Measurements from ENCODE around the gene MAML2.

MAML2 gene

DNA sequence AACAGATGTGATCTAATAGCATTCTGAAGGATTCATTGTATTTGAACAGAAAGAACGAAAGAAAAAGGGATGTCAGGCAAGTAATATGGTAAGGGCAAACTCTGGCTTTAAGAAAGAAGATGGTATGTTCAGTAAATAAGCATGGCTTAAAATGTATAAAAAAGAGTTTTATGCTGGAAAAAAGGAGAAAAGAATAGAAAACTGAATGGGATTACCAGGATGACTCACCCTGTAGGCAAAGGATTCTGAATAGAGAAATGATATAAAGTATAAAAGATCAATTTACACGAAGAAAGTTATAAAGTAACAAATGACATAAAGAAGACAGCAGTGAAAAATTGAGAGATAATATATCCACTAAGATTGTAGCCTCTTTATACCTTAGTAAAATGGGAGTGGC is 42.2 kb upstream of the MAML2 start:
- H3K4me1 ChIP-seq (ENCODE audit: control insufficient read depth in 1 of 2, insufficient read depth in 1 of 2, low read depth in 1 of 2, low read length in 1 of 2) = peaks cover 11 to 13% of the 10 kb centered on the region in 2 experiments
- no peaks in the 10 kb centered on the region for H3K9me3 ChIP-seq
- H3K4me3 ChIP-seq (ENCODE audit: low read depth in 1 of 2, low read length in 1 of 2) = no peak overlapping the region
- peaks cover 31% of the 10 kb centered on the region for H3K36me3 ChIP-seq
- TF ChIP-seq, protein P1, sequence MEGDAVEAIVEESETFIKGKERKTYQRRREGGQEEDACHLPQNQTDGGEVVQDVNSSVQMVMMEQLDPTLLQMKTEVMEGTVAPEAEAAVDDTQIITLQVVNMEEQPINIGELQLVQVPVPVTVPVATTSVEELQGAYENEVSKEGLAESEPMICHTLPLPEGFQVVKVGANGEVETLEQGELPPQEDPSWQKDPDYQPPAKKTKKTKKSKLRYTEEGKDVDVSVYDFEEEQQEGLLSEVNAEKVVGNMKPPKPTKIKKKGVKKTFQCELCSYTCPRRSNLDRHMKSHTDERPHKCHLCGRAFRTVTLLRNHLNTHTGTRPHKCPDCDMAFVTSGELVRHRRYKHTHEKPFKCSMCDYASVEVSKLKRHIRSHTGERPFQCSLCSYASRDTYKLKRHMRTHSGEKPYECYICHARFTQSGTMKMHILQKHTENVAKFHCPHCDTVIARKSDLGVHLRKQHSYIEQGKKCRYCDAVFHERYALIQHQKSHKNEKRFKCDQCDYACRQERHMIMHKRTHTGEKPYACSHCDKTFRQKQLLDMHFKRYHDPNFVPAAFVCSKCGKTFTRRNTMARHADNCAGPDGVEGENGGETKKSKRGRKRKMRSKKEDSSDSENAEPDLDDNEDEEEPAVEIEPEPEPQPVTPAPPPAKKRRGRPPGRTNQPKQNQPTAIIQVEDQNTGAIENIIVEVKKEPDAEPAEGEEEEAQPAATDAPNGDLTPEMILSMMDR (IDR thresholded peaks at IDR 0.05) = no peak
- H3K27ac ChIP-seq = no peak overlapping the region
- H3K27me3 ChIP-seq = no peaks in the 10 kb centered on the region

DNA sequence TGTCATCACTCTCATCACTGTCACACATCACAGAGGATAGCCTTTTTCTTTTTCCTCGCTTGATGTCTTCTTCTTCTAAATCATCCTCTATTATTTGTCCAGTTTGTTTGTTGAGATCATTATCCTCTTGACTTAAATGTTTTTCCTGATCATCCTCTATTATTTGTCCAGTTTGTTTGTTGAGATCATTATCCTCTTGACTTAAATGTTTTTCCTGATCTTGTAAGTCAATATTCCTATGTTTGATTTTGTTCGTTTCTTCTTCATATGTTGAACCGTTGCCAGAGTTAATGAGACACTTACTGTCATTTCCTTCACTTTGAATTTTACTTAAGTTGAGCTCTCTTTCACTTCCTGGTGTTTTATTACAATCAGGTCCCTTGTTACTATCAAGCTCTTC is 41.2 kb upstream of the MAML2 start:
- H3K27me3 ChIP-seq = no peaks in the 10 kb centered on the region
- H3K36me3 ChIP-seq = peaks cover 31% of the 10 kb centered on the region
- no peak overlapping the region for H3K27ac ChIP-seq

DNA sequence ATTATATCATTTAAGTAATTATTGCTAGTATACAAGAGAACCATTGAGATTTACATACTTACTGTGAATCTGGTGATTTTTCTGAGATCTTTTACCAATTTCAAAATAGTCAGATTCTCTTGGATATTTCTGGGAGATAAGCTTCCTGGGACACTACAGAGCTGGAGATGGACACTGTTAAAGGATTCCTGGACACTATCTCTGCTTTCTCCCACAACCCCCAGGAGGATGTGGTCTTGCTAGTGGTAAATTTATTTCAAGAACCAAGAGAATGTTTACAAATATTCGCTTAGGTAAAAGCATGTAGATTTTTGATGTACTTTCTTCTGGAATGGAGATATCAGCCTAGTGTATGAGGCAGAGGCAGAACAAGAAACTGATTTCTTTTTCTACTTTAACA is 33.8 kb upstream of the MAML2 start:
- Histone ChIP-seq H3K36me3 (peaks cover 30% of the 10 kb centered on the region), H3K9me3 (no peaks in the 10 kb centered on the region)

More for the DNA sequence above, 41.2 kb upstream of the MAML2 start:
- Histone ChIP-seq H3K4me1 (ENCODE audit: control insufficient read depth in 1 of 2, insufficient read depth in 1 of 2, low read depth in 1 of 2, low read length in 1 of 2) (peaks cover 7 to 8% of the 10 kb centered on the region in 2 experiments), H3K9me3 (no peaks in the 10 kb centered on the region), H3K4me3 (ENCODE audit: low read depth in 1 of 2, low read length in 1 of 2) (no peak overlapping the region)
- TF ChIP-seq, protein P1 (IDR thresholded peaks at IDR 0.05) = no peak

DNA sequence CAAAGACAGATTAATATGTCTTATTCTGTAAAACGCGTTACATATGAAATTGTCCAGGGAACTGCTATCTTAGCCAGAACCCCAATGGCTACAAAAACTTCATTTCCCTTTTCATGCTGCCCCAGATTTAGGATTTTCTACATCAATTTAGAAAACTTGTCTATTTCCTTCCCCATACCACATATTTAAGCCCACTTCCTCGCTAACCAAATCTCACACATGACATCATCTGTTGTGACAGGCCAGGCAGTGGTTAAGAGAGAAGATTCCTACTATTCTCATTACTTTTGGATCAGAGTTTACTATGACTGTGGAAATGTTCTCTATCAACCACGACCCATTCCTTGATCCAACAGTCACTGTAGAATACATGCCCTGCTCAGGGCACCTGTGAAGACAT is 30.8 kb upstream of the MAML2 start:
- Histone ChIP-seq H3K9me3 (no peaks in the 10 kb centered on the region), H3K4me3 (ENCODE audit: low read depth in 1 of 2, low read length in 1 of 2) (no peak overlapping the region), H3K36me3 (peaks cover 41% of the 10 kb centered on the region), H3K4me1 (ENCODE audit: control insufficient read depth in 1 of 2, insufficient read depth in 1 of 2, low read depth in 1 of 2, low read length in 1 of 2) (no peaks in the 10 kb centered on the region), H3K27me3 (no peaks in the 10 kb centered on the region), H3K27ac (no peak overlapping the region)
- TF ChIP-seq, protein P1 (IDR thresholded peaks at IDR 0.05) = no peak

More for the DNA sequence above, 33.8 kb upstream of the MAML2 start:
- Histone ChIP-seq H3K4me1 (ENCODE audit: control insufficient read depth in 1 of 2, insufficient read depth in 1 of 2, low read depth in 1 of 2, low read length in 1 of 2) (no peaks in the 10 kb centered on the region), H3K4me3 (ENCODE audit: low read depth in 1 of 2, low read length in 1 of 2) (no peak overlapping the region), H3K27ac (no peak overlapping the region), H3K27me3 (no peaks in the 10 kb centered on the region)
- TF ChIP-seq, protein P1 (IDR thresholded peaks at IDR 0.05) = no peak

DNA sequence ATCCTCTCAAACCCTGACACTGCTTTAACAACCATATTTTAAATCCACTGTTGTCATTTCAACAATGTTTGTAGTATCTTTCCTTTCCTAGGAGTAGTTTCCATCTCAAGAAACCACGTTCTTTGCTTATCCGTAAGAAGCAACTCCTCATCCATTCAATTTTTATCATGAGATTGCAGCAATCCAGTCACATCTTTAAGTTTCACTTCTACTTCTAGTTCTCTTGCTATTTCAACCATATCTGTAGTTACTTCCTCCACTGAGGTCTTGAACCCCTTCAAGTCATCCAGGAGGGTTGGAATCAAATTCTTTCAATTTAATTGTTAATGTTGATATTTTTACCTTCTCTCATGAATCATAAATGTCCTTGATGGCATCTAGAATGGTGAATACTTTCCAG is 24.3 kb upstream of the MAML2 start:
- Histone ChIP-seq H3K4me1 (ENCODE audit: control insufficient read depth in 1 of 2, insufficient read depth in 1 of 2, low read depth in 1 of 2, low read length in 1 of 2) (no peaks in the 10 kb centered on the region), H3K4me3 (ENCODE audit: low read depth in 1 of 2, low read length in 1 of 2) (no peak overlapping the region), H3K27me3 (no peaks in the 10 kb centered on the region), H3K9me3 (no peaks in the 10 kb centered on the region), H3K27ac (no peak overlapping the region), H3K36me3 (peaks cover 61% of the 10 kb centered on the region)
- TF ChIP-seq, protein P1 (IDR thresholded peaks at IDR 0.05) = no peak

DNA sequence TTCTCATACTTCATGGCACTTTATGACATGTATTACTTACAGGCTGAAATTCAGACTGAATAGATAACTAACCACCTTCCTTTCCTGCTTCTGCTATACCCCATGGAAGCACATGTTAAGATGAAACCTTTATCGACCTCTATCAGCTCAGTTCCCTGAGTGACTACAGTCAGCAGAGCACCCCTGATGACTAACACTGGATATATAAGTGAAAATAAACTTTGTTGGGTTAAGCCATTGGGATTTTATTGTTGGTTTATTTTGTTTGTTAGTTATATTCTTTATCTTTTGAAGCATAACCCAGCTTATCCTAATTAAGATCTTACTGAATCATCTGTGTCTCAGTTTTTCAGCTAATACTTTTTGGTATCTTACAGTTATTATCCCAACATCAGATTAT is 23.0 kb upstream of the MAML2 start:
- no peaks in the 10 kb centered on the region for H3K4me1 ChIP-seq (ENCODE audit: control insufficient read depth in 1 of 2, insufficient read depth in 1 of 2, low read depth in 1 of 2, low read length in 1 of 2)
- H3K27me3 ChIP-seq = no peaks in the 10 kb centered on the region
- H3K9me3 ChIP-seq = no peaks in the 10 kb centered on the region
- H3K36me3 ChIP-seq = peaks cover 55% of the 10 kb centered on the region
- H3K4me3 ChIP-seq (ENCODE audit: low read depth in 1 of 2, low read length in 1 of 2) = no peak overlapping the region
- TF ChIP-seq, protein P1 (IDR thresholded peaks at IDR 0.05) = no peak
- no peak overlapping the region for H3K27ac ChIP-seq
